Erythroblast (primary cell): ENCODE results near the gene DHRS7B.

Source experiments
- GATA1 ChIP-seq: IDR thresholded peaks from 2 replicates; pipeline ENCODE4 v1.6.1; 2011; ENCODE audit warnings: low read depth, mild to moderate bottlenecking, control low read depth, low read length, moderate library complexity
- POLR2A ChIP-seq: IDR thresholded peaks from 2 replicates; pipeline ENCODE4 v1.6.1; 2011; ENCODE audit warnings: mild to moderate bottlenecking, low read length

DNA sequence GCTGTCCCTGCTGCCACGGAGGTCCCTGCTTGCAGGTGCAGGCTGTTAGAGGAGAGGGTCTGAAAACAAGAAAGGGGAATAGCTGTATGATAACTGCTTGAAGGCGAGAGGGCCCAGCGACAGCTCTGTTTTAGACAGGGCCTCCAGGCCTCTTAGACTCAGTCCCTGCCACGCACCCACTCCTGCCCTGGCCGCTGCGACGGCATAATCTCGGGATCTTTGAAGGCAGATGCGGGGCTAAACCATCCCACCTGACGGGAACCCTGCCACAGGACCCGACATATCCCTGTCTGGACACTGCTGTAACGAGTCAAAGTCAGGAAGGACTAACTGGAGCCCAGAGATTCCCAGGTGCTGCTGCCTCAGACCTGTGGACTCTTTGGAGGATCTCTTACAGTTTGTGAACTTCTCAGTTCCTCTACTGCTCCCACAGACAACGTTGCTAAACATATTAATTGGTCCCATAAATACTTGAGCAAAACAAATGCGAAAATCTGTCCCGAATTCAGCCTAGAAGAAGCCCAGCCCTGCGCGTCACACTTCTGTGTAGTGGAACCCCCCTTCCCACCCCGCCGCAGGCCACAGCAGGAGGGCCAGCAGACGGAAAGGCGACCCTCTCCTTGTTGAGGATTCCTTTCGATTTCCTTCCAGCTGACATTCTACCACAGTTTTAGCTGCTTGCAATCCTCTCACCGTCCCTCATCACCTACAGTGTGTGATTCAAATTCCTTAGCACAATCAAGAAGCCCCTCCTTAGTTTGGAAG, 88.2 kb downstream of the DHRS7B start:
- TF ChIP-seq POLR2A (no peak), GATA1 (no peak)
